ENCODE measurements around the gene LTBP4.

DNA sequence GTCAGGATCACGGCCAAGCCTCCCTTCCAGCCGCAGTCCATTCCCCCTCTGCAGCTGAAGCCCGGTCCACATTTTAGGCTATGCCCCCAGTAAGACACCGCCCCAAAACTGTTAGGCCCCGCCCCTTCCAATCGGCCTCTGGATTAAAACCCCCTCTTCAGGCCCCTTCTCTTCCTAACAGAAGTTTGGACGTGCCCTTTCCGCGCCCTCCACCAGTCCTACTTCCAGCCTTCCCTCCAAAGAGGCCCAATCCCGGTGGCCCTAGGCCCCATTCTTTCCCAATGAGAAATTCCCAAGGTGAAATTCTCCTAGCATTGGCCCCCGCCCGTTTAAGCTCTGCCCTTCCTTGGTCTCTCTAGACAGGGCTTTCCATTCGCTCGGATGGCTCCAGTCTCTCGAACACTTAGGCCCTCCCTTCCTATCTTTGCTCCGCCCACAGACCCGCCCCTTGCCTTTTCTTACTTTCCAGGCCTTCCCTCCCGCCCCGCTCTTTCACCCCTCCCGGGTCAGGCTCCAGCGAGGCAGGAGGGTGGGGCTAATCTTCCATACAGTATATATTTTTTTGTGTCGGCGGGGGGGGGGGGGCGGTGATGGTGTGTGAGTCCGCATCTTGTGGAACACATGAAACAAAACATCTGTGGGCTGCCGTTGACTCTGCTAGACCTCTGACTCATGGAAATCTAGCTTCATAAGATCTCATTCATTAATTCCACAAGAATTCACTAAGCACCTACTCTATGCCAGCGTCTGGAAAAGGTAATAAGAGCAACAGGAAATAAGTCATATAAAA, 13.6 kb downstream of the LTBP4 start:
- TF ChIP-seq, protein P1, sequence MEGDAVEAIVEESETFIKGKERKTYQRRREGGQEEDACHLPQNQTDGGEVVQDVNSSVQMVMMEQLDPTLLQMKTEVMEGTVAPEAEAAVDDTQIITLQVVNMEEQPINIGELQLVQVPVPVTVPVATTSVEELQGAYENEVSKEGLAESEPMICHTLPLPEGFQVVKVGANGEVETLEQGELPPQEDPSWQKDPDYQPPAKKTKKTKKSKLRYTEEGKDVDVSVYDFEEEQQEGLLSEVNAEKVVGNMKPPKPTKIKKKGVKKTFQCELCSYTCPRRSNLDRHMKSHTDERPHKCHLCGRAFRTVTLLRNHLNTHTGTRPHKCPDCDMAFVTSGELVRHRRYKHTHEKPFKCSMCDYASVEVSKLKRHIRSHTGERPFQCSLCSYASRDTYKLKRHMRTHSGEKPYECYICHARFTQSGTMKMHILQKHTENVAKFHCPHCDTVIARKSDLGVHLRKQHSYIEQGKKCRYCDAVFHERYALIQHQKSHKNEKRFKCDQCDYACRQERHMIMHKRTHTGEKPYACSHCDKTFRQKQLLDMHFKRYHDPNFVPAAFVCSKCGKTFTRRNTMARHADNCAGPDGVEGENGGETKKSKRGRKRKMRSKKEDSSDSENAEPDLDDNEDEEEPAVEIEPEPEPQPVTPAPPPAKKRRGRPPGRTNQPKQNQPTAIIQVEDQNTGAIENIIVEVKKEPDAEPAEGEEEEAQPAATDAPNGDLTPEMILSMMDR (IDR thresholded peaks at IDR 0.05; ENCODE audit: low read depth, low read length, poor library complexity, severe bottlenecking), result no peak
- no peak for TF ChIP-seq EZH2phosphoT487 (IDR thresholded peaks at IDR 0.05; ENCODE audit: borderline replicate concordance, low read length)
